ENCODE measurements around the gene ZMIZ1. TPM values are rescaled to one million over a fixed set of nuclear protein-coding genes. Genes with fewer than 3 reads are reported as not detected.

The ZMIZ1 gene
- total and polyA plus RNA-seq, 4 donors, result 3.9 to 19.1 (median 9.8) TPM

DNA sequence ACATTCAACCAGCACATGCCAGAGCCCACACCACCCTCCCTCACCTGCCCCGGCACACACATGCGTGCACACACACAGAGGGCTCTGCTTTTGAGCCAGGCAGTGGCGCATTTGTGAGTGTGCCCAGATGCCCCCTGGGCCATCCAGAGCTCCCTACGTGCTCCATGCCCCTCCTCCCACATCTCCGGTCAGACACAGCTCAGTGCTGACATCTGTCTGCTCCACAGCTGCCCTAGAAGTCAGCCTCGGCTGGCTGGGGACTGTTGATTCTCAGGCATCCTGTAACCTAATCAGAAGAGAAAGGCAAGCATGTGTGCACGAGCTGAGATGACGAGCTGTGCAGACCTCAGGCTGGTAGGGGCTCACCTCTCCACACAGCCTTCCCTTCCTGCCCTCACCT lies 135.1 kb downstream of the ZMIZ1 start:
- 87% methylated on average over 8 of the region's 8 CpGs for WGBS
- no peak overlapping the region for H3K4me3 ChIP-seq (ENCODE audit: low read depth in 1 of 3, low read length in 3 of 3)
- H3K9ac ChIP-seq (ENCODE audit: low read depth in 1 of 2, low read length in 2 of 2), result no peak overlapping the region
- no peak for DNase-seq (ENCODE audit: low spot score)
- H3K4me1 ChIP-seq (ENCODE audit: control insufficient read depth in 4 of 4, insufficient read depth in 4 of 4, low read length in 3 of 4), result no peaks in the 10 kb centered on the region
- no peak overlapping the region for H3K27ac ChIP-seq (ENCODE audit: low read depth in 1 of 2, low read length in 2 of 2)
- H3K9me3 ChIP-seq (ENCODE audit: control insufficient read depth in 4 of 4, low read length in 3 of 4), result no peaks in the 10 kb centered on the region
- H3K36me3 ChIP-seq (ENCODE audit: control insufficient read depth in 4 of 4, insufficient read depth in 3 of 4, low read depth in 1 of 4, low read length in 3 of 4), result peaks cover 12 to 44% (median 13%) of the 10 kb centered on the region in 4 donors
- no peaks in the 10 kb centered on the region for H3K27me3 ChIP-seq (ENCODE audit: control insufficient read depth in 4 of 4, insufficient read depth in 4 of 4, low read length in 3 of 4)
- TF ChIP-seq HNF4G (IDR thresholded peaks at IDR 0.05) (no peak), RAD21 (IDR thresholded peaks at IDR 0.05) (no peak), FOXA1 (IDR thresholded peaks at IDR 0.05) (no peak), NR2F2 (IDR thresholded peaks at IDR 0.05) (no peak), EGR1 (IDR thresholded peaks at IDR 0.05; ENCODE audit: low read depth in 2 of 2) (no peak), JUND (IDR thresholded peaks at IDR 0.05) (no peak), YY1 (IDR thresholded peaks at IDR 0.05) (no peak), TAF1 (conservative IDR thresholded peaks at IDR 0.05) (no peak), FOXA2 (IDR thresholded peaks at IDR 0.05) (no peak), HNF4A (conservative IDR thresholded peaks at IDR 0.05) (no peak), GABPA (IDR thresholded peaks at IDR 0.05 in 1 of 2, conservative IDR thresholded peaks at IDR 0.05 in 1 of 2) (no peak), SP1 (IDR thresholded peaks at IDR 0.05) (no peak)
- TF ChIP-seq, protein P1, sequence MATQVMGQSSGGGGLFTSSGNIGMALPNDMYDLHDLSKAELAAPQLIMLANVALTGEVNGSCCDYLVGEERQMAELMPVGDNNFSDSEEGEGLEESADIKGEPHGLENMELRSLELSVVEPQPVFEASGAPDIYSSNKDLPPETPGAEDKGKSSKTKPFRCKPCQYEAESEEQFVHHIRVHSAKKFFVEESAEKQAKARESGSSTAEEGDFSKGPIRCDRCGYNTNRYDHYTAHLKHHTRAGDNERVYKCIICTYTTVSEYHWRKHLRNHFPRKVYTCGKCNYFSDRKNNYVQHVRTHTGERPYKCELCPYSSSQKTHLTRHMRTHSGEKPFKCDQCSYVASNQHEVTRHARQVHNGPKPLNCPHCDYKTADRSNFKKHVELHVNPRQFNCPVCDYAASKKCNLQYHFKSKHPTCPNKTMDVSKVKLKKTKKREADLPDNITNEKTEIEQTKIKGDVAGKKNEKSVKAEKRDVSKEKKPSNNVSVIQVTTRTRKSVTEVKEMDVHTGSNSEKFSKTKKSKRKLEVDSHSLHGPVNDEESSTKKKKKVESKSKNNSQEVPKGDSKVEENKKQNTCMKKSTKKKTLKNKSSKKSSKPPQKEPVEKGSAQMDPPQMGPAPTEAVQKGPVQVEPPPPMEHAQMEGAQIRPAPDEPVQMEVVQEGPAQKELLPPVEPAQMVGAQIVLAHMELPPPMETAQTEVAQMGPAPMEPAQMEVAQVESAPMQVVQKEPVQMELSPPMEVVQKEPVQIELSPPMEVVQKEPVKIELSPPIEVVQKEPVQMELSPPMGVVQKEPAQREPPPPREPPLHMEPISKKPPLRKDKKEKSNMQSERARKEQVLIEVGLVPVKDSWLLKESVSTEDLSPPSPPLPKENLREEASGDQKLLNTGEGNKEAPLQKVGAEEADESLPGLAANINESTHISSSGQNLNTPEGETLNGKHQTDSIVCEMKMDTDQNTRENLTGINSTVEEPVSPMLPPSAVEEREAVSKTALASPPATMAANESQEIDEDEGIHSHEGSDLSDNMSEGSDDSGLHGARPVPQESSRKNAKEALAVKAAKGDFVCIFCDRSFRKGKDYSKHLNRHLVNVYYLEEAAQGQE (IDR thresholded peaks at IDR 0.05), result no peak
- TF ChIP-seq, protein P2, sequence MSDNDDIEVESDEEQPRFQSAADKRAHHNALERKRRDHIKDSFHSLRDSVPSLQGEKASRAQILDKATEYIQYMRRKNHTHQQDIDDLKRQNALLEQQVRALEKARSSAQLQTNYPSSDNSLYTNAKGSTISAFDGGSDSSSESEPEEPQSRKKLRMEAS (IDR thresholded peaks at IDR 0.05), result no peak
- TF ChIP-seq, protein P3, sequence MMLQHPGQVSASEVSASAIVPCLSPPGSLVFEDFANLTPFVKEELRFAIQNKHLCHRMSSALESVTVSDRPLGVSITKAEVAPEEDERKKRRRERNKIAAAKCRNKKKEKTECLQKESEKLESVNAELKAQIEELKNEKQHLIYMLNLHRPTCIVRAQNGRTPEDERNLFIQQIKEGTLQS (IDR thresholded peaks at IDR 0.05), result no peak
- TF ChIP-seq, protein P4, sequence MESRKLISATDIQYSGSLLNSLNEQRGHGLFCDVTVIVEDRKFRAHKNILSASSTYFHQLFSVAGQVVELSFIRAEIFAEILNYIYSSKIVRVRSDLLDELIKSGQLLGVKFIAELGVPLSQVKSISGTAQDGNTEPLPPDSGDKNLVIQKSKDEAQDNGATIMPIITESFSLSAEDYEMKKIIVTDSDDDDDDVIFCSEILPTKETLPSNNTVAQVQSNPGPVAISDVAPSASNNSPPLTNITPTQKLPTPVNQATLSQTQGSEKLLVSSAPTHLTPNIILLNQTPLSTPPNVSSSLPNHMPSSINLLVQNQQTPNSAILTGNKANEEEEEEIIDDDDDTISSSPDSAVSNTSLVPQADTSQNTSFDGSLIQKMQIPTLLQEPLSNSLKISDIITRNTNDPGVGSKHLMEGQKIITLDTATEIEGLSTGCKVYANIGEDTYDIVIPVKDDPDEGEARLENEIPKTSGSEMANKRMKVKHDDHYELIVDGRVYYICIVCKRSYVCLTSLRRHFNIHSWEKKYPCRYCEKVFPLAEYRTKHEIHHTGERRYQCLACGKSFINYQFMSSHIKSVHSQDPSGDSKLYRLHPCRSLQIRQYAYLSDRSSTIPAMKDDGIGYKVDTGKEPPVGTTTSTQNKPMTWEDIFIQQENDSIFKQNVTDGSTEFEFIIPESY (IDR thresholded peaks at IDR 0.05), result no peak
- TF ChIP-seq, protein P5, sequence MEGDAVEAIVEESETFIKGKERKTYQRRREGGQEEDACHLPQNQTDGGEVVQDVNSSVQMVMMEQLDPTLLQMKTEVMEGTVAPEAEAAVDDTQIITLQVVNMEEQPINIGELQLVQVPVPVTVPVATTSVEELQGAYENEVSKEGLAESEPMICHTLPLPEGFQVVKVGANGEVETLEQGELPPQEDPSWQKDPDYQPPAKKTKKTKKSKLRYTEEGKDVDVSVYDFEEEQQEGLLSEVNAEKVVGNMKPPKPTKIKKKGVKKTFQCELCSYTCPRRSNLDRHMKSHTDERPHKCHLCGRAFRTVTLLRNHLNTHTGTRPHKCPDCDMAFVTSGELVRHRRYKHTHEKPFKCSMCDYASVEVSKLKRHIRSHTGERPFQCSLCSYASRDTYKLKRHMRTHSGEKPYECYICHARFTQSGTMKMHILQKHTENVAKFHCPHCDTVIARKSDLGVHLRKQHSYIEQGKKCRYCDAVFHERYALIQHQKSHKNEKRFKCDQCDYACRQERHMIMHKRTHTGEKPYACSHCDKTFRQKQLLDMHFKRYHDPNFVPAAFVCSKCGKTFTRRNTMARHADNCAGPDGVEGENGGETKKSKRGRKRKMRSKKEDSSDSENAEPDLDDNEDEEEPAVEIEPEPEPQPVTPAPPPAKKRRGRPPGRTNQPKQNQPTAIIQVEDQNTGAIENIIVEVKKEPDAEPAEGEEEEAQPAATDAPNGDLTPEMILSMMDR (IDR thresholded peaks at IDR 0.05; ENCODE audit: low read depth, low read length, missing input control), result no peak
